Choroid plexus epithelial cell (primary cell): ENCODE results near the gene PITPNM3.

ENCODE experiments used
- DNase-seq: peaks from one replicate; pipeline ENCODE4 v3.0.0-alpha.2; 2010; ENCODE audit warnings: low read depth
- H3K4me3 ChIP-seq: 2 replicates; pipeline ENCODE4 v1.5.1; 2011; ENCODE audit warnings: low read depth, mild to moderate bottlenecking, control low read depth, low read length, moderate library complexity
- TF ChIP-seq, protein P1 (sequence below): conservative IDR thresholded peaks from 2 replicates; pipeline ENCODE4 v1.5.1; 2011; ENCODE audit warnings: low read depth, mild to moderate bottlenecking, control low read depth, inconsistent platforms, low read length, moderate library complexity

PITPNM3 gene

GRCh38 chr17:6457688-6458459, 98.5 kb downstream of the PITPNM3 start:
- no peak for DNase-seq
- H3K4me3 ChIP-seq, result no peak overlapping the region
- TF ChIP-seq, protein P1, sequence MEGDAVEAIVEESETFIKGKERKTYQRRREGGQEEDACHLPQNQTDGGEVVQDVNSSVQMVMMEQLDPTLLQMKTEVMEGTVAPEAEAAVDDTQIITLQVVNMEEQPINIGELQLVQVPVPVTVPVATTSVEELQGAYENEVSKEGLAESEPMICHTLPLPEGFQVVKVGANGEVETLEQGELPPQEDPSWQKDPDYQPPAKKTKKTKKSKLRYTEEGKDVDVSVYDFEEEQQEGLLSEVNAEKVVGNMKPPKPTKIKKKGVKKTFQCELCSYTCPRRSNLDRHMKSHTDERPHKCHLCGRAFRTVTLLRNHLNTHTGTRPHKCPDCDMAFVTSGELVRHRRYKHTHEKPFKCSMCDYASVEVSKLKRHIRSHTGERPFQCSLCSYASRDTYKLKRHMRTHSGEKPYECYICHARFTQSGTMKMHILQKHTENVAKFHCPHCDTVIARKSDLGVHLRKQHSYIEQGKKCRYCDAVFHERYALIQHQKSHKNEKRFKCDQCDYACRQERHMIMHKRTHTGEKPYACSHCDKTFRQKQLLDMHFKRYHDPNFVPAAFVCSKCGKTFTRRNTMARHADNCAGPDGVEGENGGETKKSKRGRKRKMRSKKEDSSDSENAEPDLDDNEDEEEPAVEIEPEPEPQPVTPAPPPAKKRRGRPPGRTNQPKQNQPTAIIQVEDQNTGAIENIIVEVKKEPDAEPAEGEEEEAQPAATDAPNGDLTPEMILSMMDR, result no peak

- TF ChIP-seq, protein P1, result no peak
- peak; percentile 54 for DNase-seq
- no peak overlapping the region for H3K4me3 ChIP-seq
Observed at GRCh38 chr17:6456914-6457687, 99.3 kb downstream of the PITPNM3 start.

- TF ChIP-seq, protein P1, result no peak
- no peak overlapping the region for H3K4me3 ChIP-seq
Observed at GRCh38 chr17:6456321-6456720, 100.0 kb downstream of the PITPNM3 start.

GRCh38 chr17:6455321-6455705, 101.0 kb downstream of the PITPNM3 start:
- peak overlapping the region; percentile 37 for H3K4me3 ChIP-seq
- TF ChIP-seq, protein P1, result no peak
- peak; percentile 36 for DNase-seq

More at GRCh38 chr17:6456321-6456720, 100.0 kb downstream of the PITPNM3 start:
- no peak for DNase-seq

DNA sequence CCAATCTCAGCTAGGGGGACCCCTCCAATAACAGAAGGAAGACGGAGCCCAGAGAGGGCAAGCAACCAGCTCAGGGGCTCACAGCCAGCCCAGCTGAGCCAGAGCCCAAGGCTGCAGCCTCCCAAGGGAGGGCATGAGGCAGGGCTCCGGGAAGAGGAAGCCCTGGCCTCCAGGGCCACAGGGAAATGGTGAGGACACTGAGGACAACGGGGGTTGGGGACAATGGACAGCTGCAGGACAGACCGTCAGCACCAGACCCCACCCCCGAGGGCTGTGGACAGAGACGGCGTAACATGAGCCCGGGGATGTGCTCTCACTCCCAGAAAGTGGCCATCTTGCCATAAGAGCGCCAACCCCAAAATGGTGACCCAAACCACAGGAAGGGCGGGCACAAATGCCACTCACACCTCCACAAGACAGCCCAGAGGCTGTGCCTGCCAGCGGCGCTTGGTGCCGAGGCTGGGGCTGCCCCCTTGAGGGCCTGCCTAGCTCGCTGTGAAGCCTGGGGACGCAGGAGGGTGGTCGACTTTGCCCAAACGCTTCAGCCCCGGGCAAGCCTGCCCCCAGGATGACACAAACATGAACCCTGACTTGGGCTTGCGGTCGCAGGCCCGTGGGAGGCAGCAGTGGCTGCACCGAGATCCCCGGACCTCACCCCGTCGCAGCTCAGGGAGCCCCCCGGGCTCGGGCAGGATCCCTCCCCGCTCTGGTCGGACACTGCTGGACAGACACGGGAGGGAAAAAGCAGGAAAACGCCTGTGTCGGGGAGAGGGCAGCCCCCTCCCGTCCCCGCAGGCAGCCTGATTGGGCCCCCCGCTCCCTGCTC, 101.6 kb downstream of the PITPNM3 start:
- DNase-seq, result no peak
- peak overlapping the region; percentile 37 for H3K4me3 ChIP-seq
- TF ChIP-seq, protein P1, result no peak

DNA sequence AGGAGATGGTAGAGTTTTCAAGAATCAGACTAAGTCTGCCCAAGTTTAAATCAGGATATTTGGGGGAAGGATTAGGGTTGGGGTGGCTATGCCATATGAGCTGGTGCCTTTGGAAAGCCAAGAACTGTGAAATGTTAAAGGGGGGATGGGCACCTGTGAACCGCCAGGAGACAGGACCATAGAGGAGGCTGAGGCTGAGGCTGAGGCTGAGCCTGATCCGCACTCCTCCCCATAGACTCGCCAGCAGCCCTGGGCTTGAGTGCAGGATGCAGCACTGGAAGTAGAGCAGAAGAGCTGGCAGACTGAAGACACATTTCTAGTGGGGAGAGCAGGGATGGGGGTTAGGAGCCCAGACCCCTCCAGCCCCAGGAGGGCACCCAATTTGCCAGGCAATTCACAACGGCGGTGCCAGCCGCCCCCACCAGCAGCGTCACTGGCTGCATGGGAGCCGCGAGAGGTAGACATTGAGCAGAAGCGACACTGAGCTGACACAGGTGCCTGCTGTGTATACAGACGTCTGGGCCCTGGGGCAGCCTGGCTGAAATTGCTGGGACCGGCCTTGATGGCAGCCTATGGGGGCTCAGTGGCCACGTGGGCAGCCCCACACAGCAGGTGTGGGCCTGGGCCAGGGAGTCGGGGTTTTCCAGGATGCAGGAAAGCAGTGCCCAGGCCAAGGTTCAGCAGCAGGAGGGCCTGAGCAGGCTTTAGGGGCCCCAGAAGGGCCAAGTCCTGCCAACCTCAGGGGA, 102.9 kb downstream of the PITPNM3 start:
- no peak overlapping the region for H3K4me3 ChIP-seq
- TF ChIP-seq, protein P1, result no peak
- no peak for DNase-seq
